Measurements from ENCODE around the gene CYP2A13. TPM values are rescaled to one million over a fixed set of nuclear protein-coding genes. Genes with fewer than 3 reads are reported as not detected.

CYP2A13 gene
- total RNA-seq, 2 experiments from 2014 or later = not detected

DNA sequence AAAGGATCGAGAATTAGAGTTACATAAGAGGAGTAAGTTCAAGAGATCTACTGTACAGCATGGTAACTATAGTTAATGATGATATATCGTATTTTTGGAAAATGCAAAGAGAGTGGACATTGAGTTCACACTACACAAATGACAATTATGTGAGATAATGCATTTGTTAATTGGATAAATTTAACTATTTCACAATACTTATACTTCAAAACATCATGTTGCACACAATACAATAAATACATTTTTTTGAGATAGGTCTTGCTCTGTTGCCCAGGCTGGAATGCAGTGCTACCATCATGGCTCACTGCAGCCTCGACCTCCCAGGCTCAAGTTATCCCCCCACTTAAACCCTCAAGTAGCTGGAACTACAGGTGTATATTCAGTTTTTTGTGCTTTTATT lies 17.9 kb downstream of the CYP2A13 start:
- H3K4me2 ChIP-seq (ENCODE audit: low read length) = no peak overlapping the region
- no peak overlapping the region for H3K4me3 ChIP-seq (ENCODE audit: low read depth, low read length, poor library complexity, severe bottlenecking)
- no peaks in the 10 kb centered on the region for H3K36me3 ChIP-seq (ENCODE audit: insufficient read depth, low read length)
- H3K4me1 ChIP-seq (ENCODE audit: insufficient read depth, low read length, poor library complexity, severe bottlenecking) = no peaks in the 10 kb centered on the region
- H2AFZ ChIP-seq (ENCODE audit: low read length) = no peak overlapping the region
- no peaks in the 10 kb centered on the region for H3K79me2 ChIP-seq (ENCODE audit: insufficient read depth, low read depth, low read length)
- TF ChIP-seq, protein P1, sequence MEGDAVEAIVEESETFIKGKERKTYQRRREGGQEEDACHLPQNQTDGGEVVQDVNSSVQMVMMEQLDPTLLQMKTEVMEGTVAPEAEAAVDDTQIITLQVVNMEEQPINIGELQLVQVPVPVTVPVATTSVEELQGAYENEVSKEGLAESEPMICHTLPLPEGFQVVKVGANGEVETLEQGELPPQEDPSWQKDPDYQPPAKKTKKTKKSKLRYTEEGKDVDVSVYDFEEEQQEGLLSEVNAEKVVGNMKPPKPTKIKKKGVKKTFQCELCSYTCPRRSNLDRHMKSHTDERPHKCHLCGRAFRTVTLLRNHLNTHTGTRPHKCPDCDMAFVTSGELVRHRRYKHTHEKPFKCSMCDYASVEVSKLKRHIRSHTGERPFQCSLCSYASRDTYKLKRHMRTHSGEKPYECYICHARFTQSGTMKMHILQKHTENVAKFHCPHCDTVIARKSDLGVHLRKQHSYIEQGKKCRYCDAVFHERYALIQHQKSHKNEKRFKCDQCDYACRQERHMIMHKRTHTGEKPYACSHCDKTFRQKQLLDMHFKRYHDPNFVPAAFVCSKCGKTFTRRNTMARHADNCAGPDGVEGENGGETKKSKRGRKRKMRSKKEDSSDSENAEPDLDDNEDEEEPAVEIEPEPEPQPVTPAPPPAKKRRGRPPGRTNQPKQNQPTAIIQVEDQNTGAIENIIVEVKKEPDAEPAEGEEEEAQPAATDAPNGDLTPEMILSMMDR (conservative IDR thresholded peaks at IDR 0.05; ENCODE audit: low read length) = no peak
- no peak for TF ChIP-seq EZH2phosphoT487 (IDR thresholded peaks at IDR 0.05; ENCODE audit: borderline replicate concordance, low read depth, low read length)
- no peaks in the 10 kb centered on the region for H3K9me2 ChIP-seq (ENCODE audit: insufficient read depth, low read length)
- no peak overlapping the region for H3K27ac ChIP-seq (ENCODE audit: low read depth, low read length, poor library complexity, severe bottlenecking)
- ChIA-PET POLR2A (no interaction called here), CTCF (ENCODE audit: unreplicated experiment) (no interaction called here)
- H3K9me3 ChIP-seq (ENCODE audit: low read length) = no peaks in the 10 kb centered on the region
- H4K20me1 ChIP-seq (ENCODE audit: insufficient read depth, low read length) = no peaks in the 10 kb centered on the region
- DNase-seq (ENCODE audit: low spot score) = no peak
- BruUV-seq (replicated peaks) = no TSS peak
- intact Hi-C loops (cut with micrococcal nuclease; ENCODE audit: unreplicated experiment) = no loop called here

DNA sequence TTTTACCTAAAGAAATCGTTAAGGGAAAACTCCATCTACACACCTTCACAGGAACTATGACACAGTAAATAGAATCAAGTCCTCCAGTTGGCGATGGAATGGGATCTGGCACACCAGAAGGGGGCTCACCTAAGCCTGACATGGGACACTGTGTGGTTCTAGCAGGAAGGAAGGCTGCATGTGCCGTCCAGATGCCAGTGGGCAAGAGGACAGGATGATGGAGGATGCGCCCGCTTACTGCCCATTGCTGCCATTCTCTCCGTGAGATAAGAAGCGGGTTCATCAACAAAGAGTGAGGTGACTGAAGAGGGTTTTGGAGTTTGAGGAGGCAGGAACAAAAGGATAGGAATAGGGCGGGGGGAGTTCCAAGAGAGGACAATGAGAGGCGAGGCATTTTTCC lies 23.0 kb downstream of the CYP2A13 start:
- intact Hi-C loops (cut with micrococcal nuclease; ENCODE audit: unreplicated experiment) = no loop called here
- no peak overlapping the region for H3K27ac ChIP-seq (ENCODE audit: low read depth, low read length, poor library complexity, severe bottlenecking)

DNA sequence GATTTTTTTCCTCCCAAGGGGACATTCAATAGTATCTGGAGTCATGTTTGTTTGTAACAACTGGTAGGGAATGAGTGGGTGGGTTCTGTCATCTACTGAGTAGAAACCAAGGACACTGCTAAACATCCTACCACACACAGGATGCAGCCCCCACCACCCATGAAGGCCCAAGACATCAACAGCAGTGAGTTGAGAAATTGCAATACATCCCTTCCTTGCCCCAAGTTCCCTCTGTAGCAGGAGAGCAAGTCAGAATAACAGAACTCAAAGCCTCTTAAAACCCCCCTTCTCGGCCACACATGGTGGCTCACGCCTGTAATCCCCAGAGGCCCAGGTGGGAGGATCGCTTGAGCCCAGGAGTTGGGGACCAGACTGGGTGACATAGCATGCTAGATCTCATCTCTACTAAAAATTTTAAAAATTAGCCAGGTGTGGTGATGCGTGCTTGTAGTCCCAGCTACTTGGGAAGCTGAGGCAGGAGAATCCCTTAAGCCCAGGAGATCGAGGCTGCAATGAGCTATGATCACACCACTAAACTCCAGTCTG lies 23.6 kb downstream of the CYP2A13 start:
- no peak overlapping the region for H3K4me2 ChIP-seq (ENCODE audit: low read length)
- no peaks in the 10 kb centered on the region for H3K4me1 ChIP-seq (ENCODE audit: insufficient read depth, low read length, poor library complexity, severe bottlenecking)
- no TSS peak for BruUV-seq (replicated peaks)
- no peak overlapping the region for H3K27ac ChIP-seq (ENCODE audit: low read depth, low read length, poor library complexity, severe bottlenecking)
- H3K4me3 ChIP-seq (ENCODE audit: low read depth, low read length, poor library complexity, severe bottlenecking) = no peak overlapping the region
- no peak for DNase-seq (ENCODE audit: low spot score)
- H3K9me2 ChIP-seq (ENCODE audit: insufficient read depth, low read length) = no peaks in the 10 kb centered on the region
- H3K79me2 ChIP-seq (ENCODE audit: insufficient read depth, low read depth, low read length) = no peaks in the 10 kb centered on the region
- no peak overlapping the region for H2AFZ ChIP-seq (ENCODE audit: low read length)
- no peaks in the 10 kb centered on the region for H4K20me1 ChIP-seq (ENCODE audit: insufficient read depth, low read length)
- no peaks in the 10 kb centered on the region for H3K36me3 ChIP-seq (ENCODE audit: insufficient read depth, low read length)
- ChIA-PET CTCF (ENCODE audit: unreplicated experiment) (no interaction called here), POLR2A (no interaction called here)
- TF ChIP-seq EZH2phosphoT487 (IDR thresholded peaks at IDR 0.05; ENCODE audit: borderline replicate concordance, low read depth, low read length) = no peak
- H3K9me3 ChIP-seq (ENCODE audit: low read length) = no peaks in the 10 kb centered on the region
- intact Hi-C loops (cut with micrococcal nuclease; ENCODE audit: unreplicated experiment) = no loop called here

More for the DNA sequence above, 23.0 kb downstream of the CYP2A13 start:
- Histone ChIP-seq H2AFZ (ENCODE audit: low read length) (no peak overlapping the region), H3K36me3 (ENCODE audit: insufficient read depth, low read length) (no peaks in the 10 kb centered on the region), H3K79me2 (ENCODE audit: insufficient read depth, low read depth, low read length) (no peaks in the 10 kb centered on the region), H3K4me1 (ENCODE audit: insufficient read depth, low read length, poor library complexity, severe bottlenecking) (no peaks in the 10 kb centered on the region), H4K20me1 (ENCODE audit: insufficient read depth, low read length) (no peaks in the 10 kb centered on the region), H3K4me2 (ENCODE audit: low read length) (no peak overlapping the region), H3K9me2 (ENCODE audit: insufficient read depth, low read length) (no peaks in the 10 kb centered on the region), H3K4me3 (ENCODE audit: low read depth, low read length, poor library complexity, severe bottlenecking) (no peak overlapping the region), H3K9me3 (ENCODE audit: low read length) (no peaks in the 10 kb centered on the region)
- no TSS peak for BruUV-seq (replicated peaks)
- POLR2A ChIA-PET = no interaction called here
- CTCF ChIA-PET (ENCODE audit: unreplicated experiment) = no interaction called here
- no peak for DNase-seq (ENCODE audit: low spot score)
- no peak for TF ChIP-seq EZH2phosphoT487 (IDR thresholded peaks at IDR 0.05; ENCODE audit: borderline replicate concordance, low read depth, low read length)
- TF ChIP-seq, protein P1 (conservative IDR thresholded peaks at IDR 0.05; ENCODE audit: low read length) = no peak
